HG03354 (cell line): ENCODE results near the gene GAD2.

Source experiments
- ATAC-seq: cut with Tn5 transposase; IDR thresholded peaks from one replicate; pipeline ENCODE4 v1.9.1; 2021; ENCODE audit warnings: mild to moderate bottlenecking; ENCODE audit not compliant: unreplicated experiment, poor library complexity, severe bottlenecking

GAD2 gene

GRCh38 chr10:26216585-26217395, at the start of gene GAD2:
TSS of gene GAD2 (plus strand) at chr10:26216774. CDS start at chr10:26216810, 36 bp downstream.
- no peak for ATAC-seq

GRCh38 chr10:26169466-26169865, 47.1 kb upstream of the GAD2 start:
- ATAC-seq, result no peak

GRCh38 chr10:26172131-26172530, 44.4 kb upstream of the GAD2 start:
- ATAC-seq, result no peak

GRCh38 chr10:26173837-26174236, 42.7 kb upstream of the GAD2 start:
- no peak for ATAC-seq

GRCh38 chr10:26177341-26177740, 39.2 kb upstream of the GAD2 start:
- no peak for ATAC-seq

- ATAC-seq, result no peak
These were observed 22.3 kb upstream of the GAD2 start for GRCh38 chr10:26194275-26194674.

GRCh38 chr10:26197248-26197647, 19.3 kb upstream of the GAD2 start:
- no peak for ATAC-seq

- ATAC-seq, result no peak
These were observed 18.5 kb upstream of the GAD2 start for GRCh38 chr10:26198119-26198518.

GRCh38 chr10:26199841-26200240, 16.7 kb upstream of the GAD2 start:
- ATAC-seq, result no peak

GRCh38 chr10:26205223-26205622, 11.4 kb upstream of the GAD2 start:
- no peak for ATAC-seq

- no peak for ATAC-seq
These were observed 4.7 kb upstream of the GAD2 start for GRCh38 chr10:26211781-26212444.

GRCh38 chr10:26212511-26212910, 4.1 kb upstream of the GAD2 start:
- ATAC-seq, result no peak

- ATAC-seq, result no peak
These were observed 3.3 kb upstream of the GAD2 start for GRCh38 chr10:26213157-26213800.

- no peak for ATAC-seq
These were observed 2.6 kb upstream of the GAD2 start for GRCh38 chr10:26214004-26214403.

- no peak for ATAC-seq
These were observed 1.8 kb upstream of the GAD2 start for GRCh38 chr10:26214551-26215395.

- ATAC-seq, result no peak
These were observed 1.1 kb upstream of the GAD2 start for GRCh38 chr10:26215396-26215934.

- ATAC-seq, result peak; percentile 41
These were observed 514 bp upstream of the GAD2 start for GRCh38 chr10:26215935-26216584.

- ATAC-seq, result no peak
These were observed 967 bp downstream of the GAD2 start for GRCh38 chr10:26217396-26218086.

GRCh38 chr10:26219676-26220075, 3.1 kb downstream of the GAD2 start:
- ATAC-seq, result no peak
